ENCODE data around the gene PANK4. TPM values are rescaled to one million over a fixed set of nuclear protein-coding genes. Genes with fewer than 3 reads are reported as not detected.

PANK4 gene
- total and polyA plus RNA-seq, 2 donors (not counting 3 experiments of a cell fraction or from before 2014, with no cell fraction given), result 22.1 to 34.0 TPM

GRCh38 chr1:2512862-2513421, 13.5 kb downstream of the PANK4 start:
- no peaks in the 10 kb centered on the region for H3K9me1 ChIP-seq (replicated peaks; ENCODE audit: control insufficient read depth, extremely low read depth, insufficient read depth, low read length)
- no peaks in the 10 kb centered on the region for H3K79me2 ChIP-seq (ENCODE audit: control insufficient read depth, insufficient read depth, low read length)
- peaks cover 3 to 62% of the 10 kb centered on the region in 2 experiments for H3K36me3 ChIP-seq (ENCODE audit: control insufficient read depth in 2 of 2, extremely low read depth in 1 of 2, insufficient read depth in 2 of 2, low read length in 2 of 2)
- no peak overlapping the region for H3K4me3 ChIP-seq (replicated peaks in 1 of 3; ENCODE audit: insufficient read depth in 1 of 3, low read depth in 1 of 3, low read length in 3 of 3)
- dilution Hi-C loops (cut with MboI; ENCODE audit: extremely low pct_ligation_motif_present, low sequenced_read_pairs), result no loop called here
- H2AFZ ChIP-seq (ENCODE audit: low read depth, low read length), result no peak overlapping the region
- no TSS peak for BruUV-seq (replicated peaks)
- no peak overlapping the region for H3K27ac ChIP-seq (ENCODE audit: insufficient read depth, low read depth, low read length)
- no peak for TF ChIP-seq CTCF (IDR thresholded peaks at IDR 0.05; ENCODE audit: extremely low read depth in 1 of 2, insufficient read depth in 1 of 2, low read depth in 1 of 2, low read length in 2 of 2)
- TF ChIP-seq, protein P1, sequence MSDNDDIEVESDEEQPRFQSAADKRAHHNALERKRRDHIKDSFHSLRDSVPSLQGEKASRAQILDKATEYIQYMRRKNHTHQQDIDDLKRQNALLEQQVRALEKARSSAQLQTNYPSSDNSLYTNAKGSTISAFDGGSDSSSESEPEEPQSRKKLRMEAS (IDR thresholded peaks at IDR 0.05; ENCODE audit: insufficient read depth, insufficient read length), result no peak
- TF ChIP-seq EZH2 (IDR thresholded peaks at IDR 0.05; ENCODE audit: borderline replicate concordance, low read depth, low read length, severe bottlenecking), result no peak
- TF ChIP-seq FOS (IDR thresholded peaks at IDR 0.05; ENCODE audit: borderline replicate concordance, insufficient read depth, low read length), result no peak
- TF ChIP-seq GATA2 (IDR thresholded peaks at IDR 0.05; ENCODE audit: insufficient read depth, insufficient read length, low read depth, low read length), result no peak
- TF ChIP-seq JUN (IDR thresholded peaks at IDR 0.05; ENCODE audit: borderline replicate concordance, insufficient read depth, insufficient read length, low read depth), result no peak
- H3K9me3 ChIP-seq (replicated peaks; ENCODE audit: control insufficient read depth, insufficient read depth, low read length), result no peaks in the 10 kb centered on the region
- no peak overlapping the region for H3K9ac ChIP-seq (replicated peaks; ENCODE audit: extremely low read depth, insufficient read depth, low read length)
- POLR2A ChIA-PET, result no interaction called here
- H4K20me1 ChIP-seq (replicated peaks; ENCODE audit: control insufficient read depth, extremely low read depth, insufficient read depth, low read length), result no peaks in the 10 kb centered on the region
- no peaks in the 10 kb centered on the region for H3K27me3 ChIP-seq (ENCODE audit: control insufficient read depth in 2 of 2, insufficient read depth in 2 of 2, low read length in 2 of 2)
- intact Hi-C loops (cut with micrococcal nuclease), result no loop called here
- H3K4me1 ChIP-seq (ENCODE audit: control insufficient read depth, extremely low read depth, insufficient read depth, low read length), result no peaks in the 10 kb centered on the region
- DNase-seq (ENCODE audit: low read depth, low spot score), result no peak
- no peak for FAIRE-seq
- CTCF ChIA-PET, result no interaction called here
- no peak overlapping the region for H3K4me2 ChIP-seq (ENCODE audit: insufficient read depth, low read length)

Measured in endothelial cell of umbilical vein (primary cell).